ENCODE data around the gene NEK10.

The NEK10 gene

DNA sequence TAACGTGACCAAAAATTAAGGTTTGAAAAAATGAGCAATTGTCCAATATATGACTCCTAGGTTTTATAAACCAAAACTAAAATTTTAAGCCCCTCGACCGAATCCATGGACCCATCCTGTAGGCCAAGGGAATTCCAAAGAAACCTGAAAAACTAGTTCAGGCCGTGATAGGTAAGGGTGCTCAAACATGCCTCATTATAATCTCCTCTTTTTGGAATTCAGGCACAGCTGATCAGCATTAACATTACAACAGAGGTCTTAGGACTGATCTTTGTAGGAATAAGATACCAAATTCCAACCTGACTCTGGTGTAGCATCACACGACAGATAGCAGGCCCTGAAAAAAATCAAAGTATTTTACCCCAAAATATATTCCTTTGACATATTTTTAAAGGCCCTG lies 155.7 kb downstream of the NEK10 start:
- Histone ChIP-seq H3F3A (ENCODE audit: insufficient read depth, low read length) (no peaks in the 10 kb centered on the region), H3K4me1 (ENCODE audit: insufficient read depth, low read length, severe bottlenecking) (no peaks in the 10 kb centered on the region), H3K9me2 (ENCODE audit: low read depth, low read length) (no peaks in the 10 kb centered on the region), H3K79me2 (ENCODE audit: insufficient read depth, low read length) (no peaks in the 10 kb centered on the region), H3K27me3 (ENCODE audit: insufficient read depth, low read length) (no peaks in the 10 kb centered on the region), H3K4me2 (ENCODE audit: low read length) (no peak overlapping the region), H4K20me1 (ENCODE audit: insufficient read depth, low read length) (no peaks in the 10 kb centered on the region), H3K9me3 (ENCODE audit: low read length) (no peaks in the 10 kb centered on the region), H3K36me3 (ENCODE audit: insufficient read depth, low read length) (no peaks in the 10 kb centered on the region), H2AFZ (ENCODE audit: low read length) (no peak overlapping the region), H3K4me3 (ENCODE audit: low read depth, low read length, poor library complexity, severe bottlenecking) (no peak overlapping the region), H3K27ac (ENCODE audit: low read depth, low read length, poor library complexity, severe bottlenecking) (no peak overlapping the region), H3K9ac (ENCODE audit: low read length) (no peak overlapping the region)
- no peak for TF ChIP-seq EZH2 (IDR thresholded peaks at IDR 0.05; ENCODE audit: borderline replicate concordance, low read length)
- TF ChIP-seq, protein P1, sequence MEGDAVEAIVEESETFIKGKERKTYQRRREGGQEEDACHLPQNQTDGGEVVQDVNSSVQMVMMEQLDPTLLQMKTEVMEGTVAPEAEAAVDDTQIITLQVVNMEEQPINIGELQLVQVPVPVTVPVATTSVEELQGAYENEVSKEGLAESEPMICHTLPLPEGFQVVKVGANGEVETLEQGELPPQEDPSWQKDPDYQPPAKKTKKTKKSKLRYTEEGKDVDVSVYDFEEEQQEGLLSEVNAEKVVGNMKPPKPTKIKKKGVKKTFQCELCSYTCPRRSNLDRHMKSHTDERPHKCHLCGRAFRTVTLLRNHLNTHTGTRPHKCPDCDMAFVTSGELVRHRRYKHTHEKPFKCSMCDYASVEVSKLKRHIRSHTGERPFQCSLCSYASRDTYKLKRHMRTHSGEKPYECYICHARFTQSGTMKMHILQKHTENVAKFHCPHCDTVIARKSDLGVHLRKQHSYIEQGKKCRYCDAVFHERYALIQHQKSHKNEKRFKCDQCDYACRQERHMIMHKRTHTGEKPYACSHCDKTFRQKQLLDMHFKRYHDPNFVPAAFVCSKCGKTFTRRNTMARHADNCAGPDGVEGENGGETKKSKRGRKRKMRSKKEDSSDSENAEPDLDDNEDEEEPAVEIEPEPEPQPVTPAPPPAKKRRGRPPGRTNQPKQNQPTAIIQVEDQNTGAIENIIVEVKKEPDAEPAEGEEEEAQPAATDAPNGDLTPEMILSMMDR (IDR thresholded peaks at IDR 0.05; ENCODE audit: low read length), result no peak

DNA sequence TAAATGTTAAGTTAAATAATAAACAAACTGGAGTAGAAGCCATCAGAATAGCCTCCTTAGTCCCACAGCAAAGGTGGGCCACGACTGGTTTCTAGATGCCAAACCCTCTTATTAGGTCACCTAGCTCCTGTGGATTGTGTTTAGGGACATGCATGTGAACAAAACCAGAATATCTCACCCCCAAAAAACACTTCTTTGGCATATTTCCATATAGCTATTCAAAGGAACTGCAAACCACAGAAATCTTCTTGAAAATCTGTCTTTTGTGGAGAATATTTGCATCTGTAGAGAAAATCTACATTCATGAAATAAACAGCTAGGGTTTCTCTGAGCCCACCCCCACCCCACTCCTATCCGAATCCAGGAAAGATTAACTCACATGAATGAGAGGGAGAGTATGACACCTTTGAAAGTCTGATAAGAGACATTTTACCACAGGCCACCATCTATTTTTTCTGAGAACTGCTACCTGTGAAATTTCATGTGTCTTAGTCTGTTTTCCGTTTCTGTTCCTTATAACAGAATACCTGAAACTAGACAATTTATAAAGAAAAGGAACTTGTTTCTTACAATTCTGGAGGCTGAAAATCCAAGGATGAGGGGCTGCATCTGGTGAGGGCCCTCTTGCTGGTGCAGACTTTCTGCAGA lies 159.4 kb downstream of the NEK10 start:
- H2AFZ ChIP-seq (ENCODE audit: low read length), result no peak overlapping the region
- H4K20me1 ChIP-seq (ENCODE audit: insufficient read depth, low read length), result no peaks in the 10 kb centered on the region
- H3K4me3 ChIP-seq (ENCODE audit: low read depth, low read length, poor library complexity, severe bottlenecking), result no peak overlapping the region
- H3K4me2 ChIP-seq (ENCODE audit: low read length), result no peak overlapping the region
- no peak overlapping the region for H3K27ac ChIP-seq (ENCODE audit: low read depth, low read length, poor library complexity, severe bottlenecking)
- H3K27me3 ChIP-seq (ENCODE audit: insufficient read depth, low read length), result no peaks in the 10 kb centered on the region
- H3K9me2 ChIP-seq (ENCODE audit: low read depth, low read length), result no peaks in the 10 kb centered on the region
- H3K9me3 ChIP-seq (ENCODE audit: low read length), result no peaks in the 10 kb centered on the region
- H3K4me1 ChIP-seq (ENCODE audit: insufficient read depth, low read length, severe bottlenecking), result no peaks in the 10 kb centered on the region
- TF ChIP-seq, protein P1 (IDR thresholded peaks at IDR 0.05; ENCODE audit: low read length), result no peak
- no peak for TF ChIP-seq EZH2 (IDR thresholded peaks at IDR 0.05; ENCODE audit: borderline replicate concordance, low read length)
- H3K36me3 ChIP-seq (ENCODE audit: insufficient read depth, low read length), result no peaks in the 10 kb centered on the region
- no peak overlapping the region for H3K9ac ChIP-seq (ENCODE audit: low read length)
- no peaks in the 10 kb centered on the region for H3F3A ChIP-seq (ENCODE audit: insufficient read depth, low read length)
- no peaks in the 10 kb centered on the region for H3K79me2 ChIP-seq (ENCODE audit: insufficient read depth, low read length)

DNA sequence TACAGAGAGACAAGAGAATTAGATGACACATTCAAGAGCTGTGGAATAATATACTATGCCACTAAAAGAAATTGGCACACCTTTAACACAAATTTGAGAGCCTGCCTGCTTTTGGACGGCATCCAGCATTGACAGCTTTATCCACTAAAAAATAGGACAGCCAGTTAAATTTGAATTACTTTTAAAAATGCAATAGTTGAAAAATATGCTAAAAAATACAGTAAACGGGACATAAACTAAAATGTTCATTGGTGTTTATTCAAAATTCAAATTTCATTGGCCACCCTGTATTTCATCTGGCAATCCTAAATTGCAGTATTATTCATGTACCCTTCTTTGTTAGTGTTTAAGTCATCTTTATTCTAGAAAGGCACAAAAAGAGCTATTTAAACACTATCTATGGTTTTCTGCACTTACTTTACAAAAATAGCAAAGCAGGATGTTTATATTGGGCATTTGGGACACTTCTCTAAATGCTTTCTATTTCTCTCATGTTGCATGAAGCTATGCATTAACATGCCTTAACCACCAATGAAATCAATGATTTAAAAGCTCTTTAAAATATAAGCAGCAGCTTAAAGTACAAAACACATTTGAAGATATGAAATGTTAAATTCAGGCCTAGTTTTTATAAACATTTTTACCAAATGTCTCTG lies 160.1 kb downstream of the NEK10 start:
- H3K36me3 ChIP-seq (ENCODE audit: insufficient read depth, low read length), result no peaks in the 10 kb centered on the region
- H3K4me2 ChIP-seq (ENCODE audit: low read length), result no peak overlapping the region
- H3K9me2 ChIP-seq (ENCODE audit: low read depth, low read length), result no peaks in the 10 kb centered on the region
- TF ChIP-seq, protein P1 (IDR thresholded peaks at IDR 0.05; ENCODE audit: low read length), result no peak
- no peak for TF ChIP-seq EZH2 (IDR thresholded peaks at IDR 0.05; ENCODE audit: borderline replicate concordance, low read length)
- no peaks in the 10 kb centered on the region for H3K9me3 ChIP-seq (ENCODE audit: low read length)
- no peaks in the 10 kb centered on the region for H3K4me1 ChIP-seq (ENCODE audit: insufficient read depth, low read length, severe bottlenecking)
- H3K79me2 ChIP-seq (ENCODE audit: insufficient read depth, low read length), result no peaks in the 10 kb centered on the region
- H3K4me3 ChIP-seq (ENCODE audit: low read depth, low read length, poor library complexity, severe bottlenecking), result no peak overlapping the region
- H4K20me1 ChIP-seq (ENCODE audit: insufficient read depth, low read length), result no peaks in the 10 kb centered on the region
- H3K9ac ChIP-seq (ENCODE audit: low read length), result no peak overlapping the region
- no peak overlapping the region for H3K27ac ChIP-seq (ENCODE audit: low read depth, low read length, poor library complexity, severe bottlenecking)
- no peaks in the 10 kb centered on the region for H3K27me3 ChIP-seq (ENCODE audit: insufficient read depth, low read length)
- no peak overlapping the region for H2AFZ ChIP-seq (ENCODE audit: low read length)
- H3F3A ChIP-seq (ENCODE audit: insufficient read depth, low read length), result no peaks in the 10 kb centered on the region
